ENCODE data around the gene SMARCC2. TPM values are rescaled to one million over a fixed set of nuclear protein-coding genes. Genes with fewer than 3 reads are reported as not detected.
A peak's percentile ranks its signal among the peaks of the same experiment; 100 is the strongest.

SMARCC2 gene
- total and polyA plus RNA-seq, 2 of the 13 experiments (the other 11 are each of a cell fraction or from before 2014, with no cell fraction given): 21.3 to 24.1 TPM

GRCh38 chr12:56221757-56222530 is 32.7 kb upstream of the SMARCC2 start, which contains the start of gene RNF41 (continued):
- TF ChIP-seq ZHX2 (IDR thresholded peaks at IDR 0.05; ENCODE audit: low read depth): 0 out of 2 replicates have a peak, but pooled peaks have one; percentile 8
- peak; percentile 11; the same call in 1 of the 2 replicates for TF ChIP-seq ZHX2 (CRISPR knock-in tag; IDR thresholded peaks at IDR 0.05; ENCODE audit: borderline replicate concordance)
- peak; percentile 25; the same call in 1 of the 2 replicates for TF ChIP-seq RFX1 (IDR thresholded peaks at IDR 0.05)
- no peak for TF ChIP-seq ZNF570 (CRISPR knock-in tag; IDR thresholded peaks at IDR 0.05; ENCODE audit: borderline replicate concordance)
- TF ChIP-seq ZNF101 (CRISPR knock-in tag; IDR thresholded peaks at IDR 0.05; ENCODE audit: borderline replicate concordance, low read depth): no peak
- TF ChIP-seq RCOR2 (CRISPR knock-in tag; IDR thresholded peaks at IDR 0.05): peak; percentile 50; the same call in 1 of the 2 replicates
- TF ChIP-seq HMGA1 (CRISPR knock-in tag; conservative IDR thresholded peaks at IDR 0.05): no peak
- TF ChIP-seq ZFP36L1 (CRISPR knock-in tag; IDR thresholded peaks at IDR 0.05): no peak
- TF ChIP-seq ZNF337 (CRISPR knock-in tag; IDR thresholded peaks at IDR 0.05; ENCODE audit: borderline replicate concordance, low read depth): peak; percentile 81; the same call in 1 of the 2 replicates
- no peak for TF ChIP-seq ZNF644 (CRISPR knock-in tag; IDR thresholded peaks at IDR 0.05; ENCODE audit: low read depth)
- TF ChIP-seq FOXA3 (CRISPR knock-in tag; IDR thresholded peaks at IDR 0.05): peak; percentile 66
- no peak for TF ChIP-seq ZNF496 (CRISPR knock-in tag; IDR thresholded peaks at IDR 0.05; ENCODE audit: insufficient replicate concordance)
- no peak for TF ChIP-seq EZH2 (conservative IDR thresholded peaks at IDR 0.05; ENCODE audit: low read depth, low read length)
- no peak for TF ChIP-seq JARID2 (CRISPR knock-in tag; IDR thresholded peaks at IDR 0.05; ENCODE audit: insufficient replicate concordance)
- peak; percentile 29 for TF ChIP-seq CTCF (CRISPR knock-in tag; IDR thresholded peaks at IDR 0.05)
- TF ChIP-seq ZNF256 (CRISPR knock-in tag; conservative IDR thresholded peaks at IDR 0.05): no peak
- 0 out of 2 replicates have a peak, but pooled peaks have one; percentile 36 for TF ChIP-seq MLX (CRISPR knock-in tag; IDR thresholded peaks at IDR 0.05)
- TF ChIP-seq NBN (conservative IDR thresholded peaks at IDR 0.05): no peak
- TF ChIP-seq HOXA5 (CRISPR knock-in tag; IDR thresholded peaks at IDR 0.05): no peak
- no peak for TF ChIP-seq ZBTB2 (CRISPR knock-in tag; IDR thresholded peaks at IDR 0.05; ENCODE audit: low read depth)
